Activated T-helper 1 cell treated with anti-CD3 and anti-CD28 coated beads, Interleukin-2, amount 50 U/mL, for 16 hours (primary cell): ENCODE measurements around the gene THRA.
"Not testable (repeated sequence)": the region's sequence is repeated elsewhere in the genome, so short reads cannot be mapped to it uniquely, and the experiment has no call there.

Source experiments
- DNase-seq, 2 donors: peaks; one replicate each; pipeline ENCODE4 v3.0.0-alpha.2; 2020; ENCODE audit warnings: low read depth in 1 of 2, low spot score in 1 of 2

The THRA gene

DNA sequence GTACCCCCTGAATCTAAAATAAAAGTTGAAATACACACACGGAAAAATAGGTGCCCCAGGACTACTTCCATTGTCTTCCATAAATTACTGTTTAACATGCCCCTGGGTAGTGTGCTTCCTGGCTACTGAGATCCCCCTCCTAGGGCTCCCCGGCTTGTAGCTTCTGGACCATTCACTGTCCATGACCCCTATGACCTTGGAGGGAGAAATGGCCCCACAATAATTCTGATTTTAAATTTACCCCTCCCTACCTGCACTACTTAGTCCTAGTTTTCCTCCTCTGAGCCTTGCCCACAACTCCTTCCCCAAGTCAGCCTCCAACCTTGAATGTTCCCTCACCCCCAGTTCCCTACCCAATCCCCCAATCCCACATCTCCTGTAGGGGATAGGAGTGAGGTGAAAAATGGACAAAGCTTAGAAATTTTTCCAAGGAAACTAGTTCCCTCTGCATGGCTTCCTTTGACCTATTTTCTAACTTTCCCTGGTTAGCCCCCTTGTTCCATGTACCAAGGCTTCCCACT, 49.5 kb downstream of the THRA start:
- no peak for DNase-seq

DNA sequence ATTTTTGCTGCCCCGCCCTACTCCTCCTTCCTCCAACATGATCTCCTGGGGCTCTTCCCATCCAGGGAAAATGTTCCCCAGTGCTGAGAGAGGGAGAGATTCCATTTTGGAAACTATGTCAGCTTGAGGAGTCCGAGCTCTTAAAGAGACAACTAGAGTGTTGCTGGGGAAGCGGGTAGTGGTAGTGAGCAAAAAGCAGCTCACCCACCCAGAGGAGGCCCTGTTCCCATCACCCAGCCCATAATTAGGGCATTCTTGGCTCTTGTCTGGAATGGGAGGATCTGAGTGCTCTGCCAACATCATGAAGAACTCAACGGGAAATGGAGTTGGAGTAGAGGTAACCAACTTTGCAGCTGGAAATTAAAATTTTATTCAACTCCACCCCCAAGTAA, 49.9 kb downstream of the THRA start:
- no peak for DNase-seq

DNA sequence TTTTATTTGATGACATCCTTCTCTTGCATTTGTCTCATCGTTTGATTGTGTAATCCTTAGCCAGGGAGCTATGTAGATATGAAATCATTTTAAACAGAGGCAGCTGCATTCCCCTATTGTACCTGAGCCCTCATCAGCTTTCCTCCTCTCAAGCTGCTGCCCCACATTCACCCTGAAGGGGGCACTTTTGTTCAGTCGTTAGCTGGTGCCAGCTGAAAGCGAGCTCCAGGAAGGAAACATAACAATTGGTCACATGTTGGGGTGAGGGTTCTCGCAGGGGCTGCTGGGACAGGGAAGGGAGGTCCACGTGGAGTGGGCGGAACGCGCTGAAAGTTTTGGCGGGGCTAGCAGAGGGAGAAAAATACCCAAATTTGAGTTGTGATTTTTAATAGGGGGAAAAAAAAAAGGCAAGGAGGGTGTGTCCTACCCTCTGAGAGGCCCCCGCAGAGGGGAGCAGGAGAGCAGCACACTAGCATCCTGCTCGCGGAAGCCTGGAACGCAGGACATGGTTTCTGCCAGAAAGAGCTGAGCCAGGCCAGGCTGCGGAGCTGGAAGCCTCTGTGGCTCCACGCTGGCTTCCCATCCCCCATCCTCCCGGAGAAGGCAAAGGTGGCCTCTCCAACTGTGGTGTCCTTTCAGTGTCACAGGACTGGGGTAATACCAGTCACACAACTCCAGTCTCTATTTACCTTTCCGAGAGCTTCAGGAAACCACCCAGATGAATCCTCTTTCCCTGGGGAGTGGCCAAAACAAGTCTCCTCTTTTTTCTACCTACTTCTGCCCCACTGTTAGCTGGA, 50.5 kb downstream of the THRA start:
- peak; percentile 83 to 84 for DNase-seq

DNA sequence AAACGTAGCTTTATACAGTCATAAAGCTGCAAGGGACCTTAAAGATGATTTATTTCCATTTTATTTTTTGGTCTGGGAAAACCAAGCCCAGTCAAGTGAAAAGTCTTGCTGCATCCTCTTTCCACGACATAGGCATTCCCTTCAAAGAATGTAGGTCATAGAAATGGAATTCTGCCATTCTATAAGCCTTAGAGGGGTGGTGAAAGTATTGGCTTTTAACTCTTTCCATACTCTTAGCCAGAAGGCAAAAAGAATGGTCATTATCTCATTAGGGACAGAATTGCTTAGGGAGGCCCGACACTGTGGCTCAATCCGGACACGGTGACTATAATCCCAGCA, 51.1 kb downstream of the THRA start:
- DNase-seq, result no peak

DNA sequence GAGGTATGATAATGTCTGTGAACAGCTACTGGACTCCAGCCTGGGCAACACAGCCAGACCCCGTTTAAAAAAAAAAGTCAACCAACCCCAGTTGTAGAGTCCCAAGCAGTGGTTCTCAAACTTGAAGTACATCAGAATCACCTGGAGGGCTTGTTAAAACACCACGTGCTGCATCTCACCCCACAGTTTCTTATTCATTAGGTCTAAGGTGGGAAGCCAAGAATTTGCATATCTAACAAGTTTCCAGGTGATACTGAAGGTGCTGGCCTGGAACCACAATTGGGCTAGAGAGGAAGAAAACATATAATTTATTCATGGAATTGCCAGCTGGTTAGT, 52.3 kb downstream of the THRA start:
- DNase-seq, result no peak

DNA sequence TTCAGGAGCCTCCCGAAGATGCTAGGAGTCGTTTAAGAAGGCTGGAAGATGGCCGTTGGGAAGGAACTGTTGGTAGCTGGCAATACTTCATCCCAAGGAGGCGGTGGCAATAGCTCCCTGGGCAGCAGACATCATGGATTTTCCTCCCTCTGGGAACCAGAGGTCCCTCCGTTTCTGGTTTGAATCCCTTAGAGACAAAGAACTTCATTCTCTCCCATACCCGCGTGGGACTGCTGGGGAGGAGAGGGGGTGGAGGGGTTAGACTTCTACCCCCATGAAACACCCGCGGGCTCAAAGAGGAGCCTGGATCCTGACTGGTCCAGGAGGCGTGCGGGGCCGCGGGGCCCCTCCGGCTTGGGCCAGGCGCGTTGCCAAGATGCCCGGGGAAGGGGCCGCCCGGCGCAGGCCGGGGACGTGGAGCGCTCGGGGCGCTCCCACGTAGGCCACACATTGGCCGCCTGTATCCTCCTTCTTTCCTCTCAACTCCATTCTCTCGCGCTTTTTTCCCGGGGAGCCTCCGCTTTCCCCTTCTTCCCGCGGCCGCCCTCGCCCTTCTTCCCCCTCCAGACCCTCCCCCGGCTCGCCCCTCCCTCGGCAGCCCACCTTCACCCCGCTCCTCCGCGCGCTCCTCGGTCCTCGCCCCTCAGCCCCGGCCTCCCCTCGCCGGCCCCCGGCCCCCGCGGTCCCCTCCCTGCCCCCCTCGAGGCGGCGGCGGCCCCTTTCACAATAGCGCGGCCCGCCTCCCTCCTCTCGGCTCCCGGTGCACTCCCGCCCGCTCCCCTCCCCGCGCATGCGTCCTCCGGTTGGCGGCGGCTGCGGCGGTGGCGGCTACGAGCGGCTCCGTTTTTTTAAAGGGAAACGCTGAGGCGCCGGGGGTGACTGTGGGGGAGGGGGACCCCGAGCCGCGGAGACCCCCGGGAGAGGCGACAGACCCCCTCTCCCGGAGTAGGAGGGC, 58.7 kb downstream of the THRA start, which contains the start of gene MSL1:
MSL1 (plus strand) TSS at position 791 of the 955 bp plus-strand sequence. CDS start 642 bp downstream, outside the sequence.
- peak; percentile 74 to 83 for DNase-seq

DNA sequence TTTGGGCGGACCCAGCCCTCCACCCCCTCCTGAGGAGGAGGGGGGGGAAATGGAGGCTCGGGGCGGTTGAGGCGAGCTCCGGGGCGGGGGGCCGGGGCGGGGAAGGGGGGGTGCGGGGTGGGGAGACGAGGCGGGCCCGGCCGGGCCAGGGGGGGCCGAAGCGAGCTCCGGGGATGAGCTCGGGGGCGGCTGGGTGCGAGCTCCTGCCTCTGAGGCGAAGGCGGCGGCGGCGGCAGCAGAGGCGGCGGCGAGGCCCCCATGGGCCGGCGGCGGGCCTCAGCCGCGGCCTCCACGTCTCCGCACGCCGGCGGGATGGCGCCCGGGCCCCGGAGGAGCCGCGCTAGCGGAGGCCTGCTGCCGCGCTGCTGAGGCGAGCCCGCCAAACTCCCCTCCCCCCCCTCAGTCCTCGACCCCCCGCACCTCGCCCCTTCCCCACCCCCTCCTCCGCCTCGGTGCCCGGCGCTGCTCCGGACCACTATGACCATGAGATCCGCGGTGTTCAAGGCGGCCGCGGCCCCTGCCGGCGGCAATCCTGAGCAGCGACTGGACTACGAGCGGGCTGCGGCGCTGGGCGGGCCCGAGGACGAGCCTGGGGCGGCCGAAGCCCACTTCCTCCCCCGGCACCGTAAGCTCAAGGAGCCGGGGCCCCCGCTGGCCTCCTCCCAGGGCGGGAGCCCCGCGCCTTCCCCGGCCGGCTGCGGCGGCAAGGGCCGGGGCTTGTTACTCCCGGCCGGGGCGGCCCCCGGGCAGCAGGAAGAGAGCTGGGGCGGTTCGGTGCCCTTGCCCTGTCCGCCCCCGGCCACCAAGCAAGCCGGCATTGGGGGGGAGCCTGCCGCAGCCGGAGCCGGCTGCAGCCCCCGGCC, 59.6 kb downstream of the THRA start:
- no peak for DNase-seq

DNA sequence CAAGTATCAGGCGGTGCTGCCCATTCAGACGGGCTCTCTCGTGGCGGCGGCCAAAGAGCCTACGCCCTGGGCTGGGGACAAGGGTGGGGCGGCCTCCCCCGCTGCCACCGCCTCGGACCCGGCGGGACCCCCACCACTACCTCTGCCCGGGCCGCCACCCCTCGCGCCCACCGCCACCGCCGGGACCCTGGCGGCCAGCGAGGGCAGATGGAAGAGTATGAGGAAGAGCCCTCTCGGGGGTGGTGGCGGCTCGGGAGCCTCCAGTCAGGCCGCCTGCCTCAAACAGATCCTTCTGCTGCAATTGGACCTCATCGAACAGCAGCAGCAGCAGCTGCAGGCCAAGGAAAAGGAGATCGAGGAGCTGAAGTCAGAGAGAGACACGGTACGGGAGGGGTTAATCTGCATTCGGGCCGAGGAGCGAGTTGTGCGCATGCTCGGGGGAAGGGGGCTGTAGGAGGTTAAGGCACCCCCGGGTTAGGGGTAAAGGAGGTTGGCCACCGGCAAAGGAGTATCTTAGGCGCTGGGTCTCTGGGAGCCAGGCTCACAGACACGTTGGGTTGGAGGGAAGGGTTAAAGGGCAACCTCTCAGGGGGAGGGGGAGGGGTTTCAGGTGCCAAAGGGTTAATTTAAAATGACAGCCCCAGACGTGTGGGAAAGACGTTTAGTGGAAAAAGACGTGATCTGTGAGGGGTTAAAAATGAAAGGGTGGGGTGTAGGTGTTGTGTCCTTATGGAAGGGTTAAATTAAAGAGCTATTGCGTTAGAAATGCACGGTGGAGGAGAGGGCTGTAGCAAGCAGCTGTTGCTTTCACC, 60.4 kb downstream of the THRA start:
- DNase-seq, result peak in 1 of 2 donors; percentile 42

DNA sequence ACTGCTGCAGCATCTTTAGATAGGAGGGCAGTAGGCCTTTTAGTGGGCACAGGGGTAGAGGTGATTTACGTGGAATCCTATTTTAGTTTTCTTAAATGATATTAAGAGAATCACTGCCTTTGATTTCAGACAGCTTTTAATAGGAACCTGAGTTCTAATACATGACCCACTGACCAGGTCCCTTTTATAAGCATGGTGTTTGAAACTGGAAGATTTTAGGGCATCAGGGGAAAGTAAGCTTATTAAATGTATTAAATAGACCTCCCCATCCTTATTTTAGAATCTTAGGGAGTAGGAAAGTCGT, 61.0 kb downstream of the THRA start:
- DNase-seq, result no peak

DNA sequence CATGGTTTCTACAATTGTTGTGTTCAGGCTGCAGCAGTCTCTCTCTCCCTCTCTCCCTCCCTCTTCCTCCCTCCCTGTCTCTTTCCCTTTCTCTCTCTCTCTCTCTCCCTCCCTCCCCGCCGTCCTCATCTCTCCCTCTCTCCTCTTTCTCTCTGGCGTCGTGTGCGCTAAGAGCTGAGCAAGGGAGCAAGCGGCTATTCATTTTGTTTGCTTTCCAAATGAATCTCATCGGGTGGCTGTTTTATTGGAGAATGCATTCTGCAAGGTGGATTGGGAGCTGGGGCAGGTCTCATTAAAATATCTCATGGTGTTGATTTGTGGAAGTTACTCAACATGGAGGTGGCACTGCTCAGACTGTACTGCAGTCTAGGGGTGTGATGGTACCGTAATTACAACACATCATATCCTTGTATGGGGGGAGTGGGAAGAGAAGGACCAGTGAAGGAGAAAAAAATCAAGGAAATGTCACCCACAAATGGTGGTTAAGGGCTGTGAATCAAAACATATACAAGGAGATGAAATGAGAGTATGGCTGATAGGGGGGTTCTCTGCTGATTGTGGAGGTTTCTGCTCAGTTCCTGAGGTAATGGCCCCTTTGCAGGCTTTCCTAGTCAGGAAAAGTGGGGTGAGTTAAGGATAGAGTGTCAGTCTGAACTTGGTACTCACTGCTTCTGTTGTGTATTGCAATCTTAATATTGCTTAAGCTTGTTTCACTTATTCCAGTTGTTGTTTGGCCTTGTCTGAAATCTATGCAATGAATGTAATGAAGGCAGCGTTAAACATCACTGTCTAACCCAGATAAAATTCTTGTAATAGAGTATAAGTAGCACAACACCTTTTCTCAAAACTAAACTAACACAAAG, 61.7 kb downstream of the THRA start:
- no peak for DNase-seq

DNA sequence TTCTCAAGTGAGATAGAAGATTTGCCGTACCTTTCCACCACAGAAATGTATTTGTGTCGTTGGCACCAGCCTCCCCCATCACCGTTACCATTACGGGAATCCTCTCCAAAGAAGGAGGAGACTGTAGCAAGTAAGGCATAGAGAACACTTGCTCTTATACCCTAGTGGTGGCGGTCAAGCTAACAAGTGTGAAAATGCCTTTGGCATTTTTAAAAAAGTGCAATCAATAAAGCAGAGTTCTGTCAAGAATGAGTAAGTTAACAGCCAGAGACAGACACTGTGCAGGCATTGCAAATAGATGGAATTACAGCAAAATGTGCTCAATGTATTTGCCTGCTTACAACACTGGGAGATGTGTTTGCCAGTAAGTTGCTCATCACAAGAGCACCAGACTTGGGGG, 66.7 kb downstream of the THRA start:
- no peak for DNase-seq

DNA sequence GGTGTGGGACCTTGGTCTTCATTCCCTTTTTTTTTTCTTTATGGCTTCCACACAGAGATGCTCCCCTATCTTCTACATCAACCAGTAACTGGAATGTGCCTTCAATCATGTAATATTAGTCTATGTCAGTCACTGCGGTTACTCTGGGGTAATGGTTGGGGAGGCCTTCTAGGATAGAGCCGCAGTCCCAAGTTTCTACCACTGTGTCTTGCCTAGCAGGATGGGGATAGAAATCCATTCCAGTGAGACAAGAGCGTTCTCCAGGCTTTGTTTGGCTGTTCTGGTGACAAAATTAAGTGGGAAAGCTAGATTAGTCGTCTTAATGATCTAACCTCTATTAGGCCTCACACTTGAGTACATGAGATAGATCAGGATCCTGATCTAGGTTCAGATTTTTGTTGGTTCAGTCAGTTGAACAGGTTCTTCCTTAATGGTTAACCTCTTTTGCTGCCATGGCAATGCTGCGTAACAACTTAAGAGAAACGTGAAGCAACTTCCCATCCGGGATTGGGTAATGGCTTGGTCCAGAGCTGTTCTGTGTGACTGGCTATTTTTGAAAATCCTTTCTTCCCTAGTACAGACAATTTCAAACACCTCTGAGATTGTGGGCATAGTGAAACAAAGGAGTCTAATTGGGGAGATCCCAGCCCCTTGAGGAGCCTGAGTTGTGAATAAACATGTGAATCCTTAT, 67.7 kb downstream of the THRA start:
- no peak for DNase-seq

DNA sequence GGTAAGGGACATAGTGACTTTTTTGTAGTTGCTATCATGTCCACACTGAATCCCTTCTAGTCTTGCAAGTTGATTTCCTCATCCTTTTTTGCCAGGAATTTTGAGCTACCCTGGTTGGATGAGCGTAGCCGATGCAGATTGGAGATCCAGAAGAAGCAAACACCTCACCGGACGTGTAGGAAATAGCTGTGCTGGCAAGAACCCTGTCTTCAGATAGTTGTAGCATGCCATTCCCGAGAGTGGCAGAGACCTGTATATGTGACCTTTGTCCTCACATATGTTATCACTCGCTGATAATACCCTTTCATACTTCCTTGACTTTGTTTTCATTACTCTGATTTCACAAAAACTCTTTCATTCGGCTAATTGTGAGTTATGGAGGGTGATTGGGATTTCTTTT, 71.4 kb downstream of the THRA start:
- no peak for DNase-seq

DNA sequence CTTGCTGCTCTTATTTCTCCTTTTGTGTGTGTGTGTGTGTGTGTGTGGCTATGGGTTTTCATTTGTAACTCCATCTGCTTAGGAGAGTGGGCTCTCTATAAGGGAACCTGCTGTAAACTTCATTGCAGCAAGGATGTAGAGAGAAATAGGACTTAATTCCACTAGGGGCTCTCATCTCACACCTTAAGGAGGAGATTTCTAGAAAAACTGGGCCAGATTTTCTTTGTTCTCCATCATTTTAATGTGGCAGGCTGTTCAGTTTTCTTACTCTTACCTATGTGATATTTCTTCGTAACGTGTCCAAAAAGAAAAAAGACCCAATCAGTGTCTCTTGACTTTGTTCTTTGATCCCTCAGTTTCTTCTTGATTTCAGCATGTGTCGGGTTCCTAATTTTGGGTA, 73.1 kb downstream of the THRA start:
- no peak for DNase-seq

DNA sequence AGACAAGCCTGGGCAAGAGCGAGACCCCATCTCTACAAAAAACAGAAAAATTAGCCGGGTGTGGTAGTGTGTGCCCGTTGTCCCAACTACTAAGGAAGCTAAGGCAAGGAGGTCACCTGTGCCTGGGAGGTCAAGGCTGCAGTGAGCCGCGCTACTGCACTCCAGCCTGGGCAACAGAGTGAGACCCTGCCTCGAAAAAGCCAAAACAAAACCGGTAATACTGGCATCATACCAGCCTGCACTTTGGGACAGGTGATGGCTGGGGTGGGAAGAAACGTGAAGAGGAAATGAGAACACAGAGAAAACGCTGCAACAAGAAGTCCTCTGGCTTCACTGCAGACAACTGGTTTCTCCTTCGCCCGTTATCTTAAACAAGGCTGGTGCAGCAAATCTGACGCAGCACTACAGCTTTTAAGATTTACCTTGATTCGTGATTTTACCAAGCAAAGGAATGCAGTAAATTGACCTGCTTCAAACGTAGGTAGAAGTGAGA, 76.8 kb downstream of the THRA start:
- DNase-seq, result no peak

DNA sequence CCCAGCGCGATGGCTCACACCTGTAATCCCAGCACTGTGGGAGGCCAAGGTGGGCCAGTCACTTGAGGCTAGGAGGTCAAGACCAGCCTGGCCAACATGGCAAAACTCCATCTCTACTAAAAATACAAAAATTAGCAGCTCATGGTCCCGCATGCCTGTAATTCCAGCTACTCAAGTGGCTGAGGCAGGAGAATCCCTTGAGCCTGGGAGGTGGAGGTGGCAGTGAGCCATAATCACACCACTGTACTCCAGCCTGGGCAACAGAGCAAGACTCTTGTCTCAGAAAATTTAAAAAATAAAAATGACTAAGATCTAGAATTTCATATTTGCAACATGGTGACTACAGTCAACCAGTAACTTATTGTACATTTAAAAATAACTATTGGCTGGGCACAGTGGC, 80.4 kb downstream of the THRA start:
- not testable (repeated sequence) for DNase-seq
